Measurements from ENCODE around the gene TMSB10.

- TF ChIP-seq CTCF (conservative IDR thresholded peaks at IDR 0.05), result no peak; the same call in 1 of the 2 replicates
- TF ChIP-seq ZFX (IDR thresholded peaks at IDR 0.05), result peak; percentile 44; the same call in 1 of the 2 replicates
These were observed at the start of gene TMSB10 for GRCh38 chr2:84905181-84906107.
